Neural cell (in vitro differentiated cells): ENCODE measurements around the gene XPO4.

Experiments
- EP300 ChIP-seq: fragments of 450-650 bp; conservative IDR thresholded peaks from 2 replicates; pipeline ENCODE4 v1.6.1; 2014; ENCODE audit warnings: antibody characterized with exemption, mild to moderate bottlenecking, moderate library complexity; ENCODE audit not compliant: poor library complexity, severe bottlenecking
- EZH2 ChIP-seq: fragments of 200-600, 300-800 bp; shearing (Covaris generic), sonication (generic); IDR thresholded peaks from 2 replicates; pipeline ENCODE4 v1.6.1; 2014; ENCODE audit warnings: antibody characterized with exemption, low read length, borderline replicate concordance, mild to moderate bottlenecking; ENCODE audit not compliant: insufficient read depth, poor library complexity, severe bottlenecking
- POLR2AphosphoS5 ChIP-seq: IDR thresholded peaks from 2 replicates; pipeline ENCODE4 v1.6.1; 2012
- TF ChIP-seq, protein P1 (sequence below): fragments of 450-650 bp; IDR thresholded peaks from 2 replicates; pipeline ENCODE4 v1.5.1; 2014; ENCODE audit warnings: antibody characterized with exemption, mild to moderate bottlenecking, moderate library complexity; ENCODE audit not compliant: poor library complexity, severe bottlenecking

DNA sequence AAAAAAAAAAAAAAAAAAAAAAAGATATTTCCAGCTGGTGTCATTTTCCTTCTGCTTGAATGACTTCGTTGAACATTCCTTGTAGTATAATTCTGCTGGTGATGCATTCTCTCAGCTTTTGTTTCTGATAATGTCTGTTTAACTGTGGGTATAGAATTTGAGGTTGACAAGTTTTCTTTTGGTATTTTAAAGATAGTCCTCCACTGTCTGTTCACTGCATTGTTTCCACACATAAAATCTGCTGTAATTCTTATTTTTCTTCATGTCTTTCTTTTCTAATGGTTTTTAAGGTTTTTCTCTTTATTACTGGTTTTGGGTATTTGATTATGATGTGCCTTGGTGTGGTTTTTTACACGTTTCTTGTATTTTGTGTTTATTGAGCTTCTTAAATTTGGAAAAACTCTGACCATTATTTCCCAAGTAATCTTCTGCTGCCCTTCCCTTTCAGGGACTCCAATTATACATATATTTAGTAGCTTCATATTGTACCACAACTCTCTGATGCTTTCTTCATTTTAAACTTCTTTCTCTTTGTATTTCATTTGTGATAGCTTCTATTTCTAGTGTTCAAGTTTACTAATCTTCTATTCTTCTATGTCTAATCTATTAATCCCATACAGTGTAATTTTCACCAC, 135.1 kb downstream of the XPO4 start:
- TF ChIP-seq, protein P1, sequence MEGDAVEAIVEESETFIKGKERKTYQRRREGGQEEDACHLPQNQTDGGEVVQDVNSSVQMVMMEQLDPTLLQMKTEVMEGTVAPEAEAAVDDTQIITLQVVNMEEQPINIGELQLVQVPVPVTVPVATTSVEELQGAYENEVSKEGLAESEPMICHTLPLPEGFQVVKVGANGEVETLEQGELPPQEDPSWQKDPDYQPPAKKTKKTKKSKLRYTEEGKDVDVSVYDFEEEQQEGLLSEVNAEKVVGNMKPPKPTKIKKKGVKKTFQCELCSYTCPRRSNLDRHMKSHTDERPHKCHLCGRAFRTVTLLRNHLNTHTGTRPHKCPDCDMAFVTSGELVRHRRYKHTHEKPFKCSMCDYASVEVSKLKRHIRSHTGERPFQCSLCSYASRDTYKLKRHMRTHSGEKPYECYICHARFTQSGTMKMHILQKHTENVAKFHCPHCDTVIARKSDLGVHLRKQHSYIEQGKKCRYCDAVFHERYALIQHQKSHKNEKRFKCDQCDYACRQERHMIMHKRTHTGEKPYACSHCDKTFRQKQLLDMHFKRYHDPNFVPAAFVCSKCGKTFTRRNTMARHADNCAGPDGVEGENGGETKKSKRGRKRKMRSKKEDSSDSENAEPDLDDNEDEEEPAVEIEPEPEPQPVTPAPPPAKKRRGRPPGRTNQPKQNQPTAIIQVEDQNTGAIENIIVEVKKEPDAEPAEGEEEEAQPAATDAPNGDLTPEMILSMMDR: no peak
- no peak for TF ChIP-seq EZH2
- TF ChIP-seq POLR2AphosphoS5: no peak
- no peak for TF ChIP-seq EP300
